HG02870 (cell line): Measurements from ENCODE around the gene HIGD1C.
"Not testable (repeated sequence)": the region's sequence is repeated elsewhere in the genome, so short reads cannot be mapped to it uniquely, and the experiment has no call there.

Experiments
- ATAC-seq: cut with Tn5 transposase; IDR thresholded peaks from one replicate; pipeline ENCODE4 v1.9.1; 2021; ENCODE audit warnings: mild to moderate bottlenecking, moderate library complexity; ENCODE audit not compliant: unreplicated experiment

The HIGD1C gene

GRCh38 chr12:50952510-50952909 lies at the start of gene HIGD1C:
HIGD1C (plus strand) TSS chr12:50952544; CDS start chr12:50953999, 1,455 bp downstream.
- ATAC-seq, result no peak

- ATAC-seq, result not testable (repeated sequence)
These were observed 43.9 kb upstream of the HIGD1C start for GRCh38 chr12:50908479-50908878.

GRCh38 chr12:50912361-50912760 lies 40.0 kb upstream of the HIGD1C start:
- not testable (repeated sequence) for ATAC-seq

- ATAC-seq, result no peak
These were observed 39.1 kb upstream of the HIGD1C start for GRCh38 chr12:50913224-50913623.

GRCh38 chr12:50914872-50915484 lies 37.4 kb upstream of the HIGD1C start:
- no peak for ATAC-seq

- ATAC-seq, result no peak
These were observed 36.1 kb upstream of the HIGD1C start for GRCh38 chr12:50916292-50916691.

- ATAC-seq, result no peak
These were observed 33.6 kb upstream of the HIGD1C start for GRCh38 chr12:50918584-50919316.

GRCh38 chr12:50922820-50923219 lies 29.5 kb upstream of the HIGD1C start:
- ATAC-seq, result no peak

GRCh38 chr12:50923361-50924130 lies 28.8 kb upstream of the HIGD1C start:
- ATAC-seq, result no peak

- no peak for ATAC-seq
These were observed 28.3 kb upstream of the HIGD1C start for GRCh38 chr12:50924131-50924438.

GRCh38 chr12:50924439-50925341 lies 27.7 kb upstream of the HIGD1C start:
- peak; percentile 72 for ATAC-seq

- ATAC-seq, result no peak
These were observed 27.0 kb upstream of the HIGD1C start for GRCh38 chr12:50925342-50925651.

- ATAC-seq, result no peak
These were observed 26.4 kb upstream of the HIGD1C start for GRCh38 chr12:50925920-50926319.

- no peak for ATAC-seq
These were observed 25.9 kb upstream of the HIGD1C start for GRCh38 chr12:50926415-50926814.

GRCh38 chr12:50926932-50927331 lies 25.4 kb upstream of the HIGD1C start:
- not testable (repeated sequence) for ATAC-seq

GRCh38 chr12:50927356-50927755 lies 25.0 kb upstream of the HIGD1C start:
- no peak for ATAC-seq

GRCh38 chr12:50927766-50928224 lies 24.5 kb upstream of the HIGD1C start:
- ATAC-seq, result no peak

- ATAC-seq, result no peak
These were observed 24.0 kb upstream of the HIGD1C start for GRCh38 chr12:50928392-50928791.

GRCh38 chr12:50929831-50930230 lies 22.5 kb upstream of the HIGD1C start:
- ATAC-seq, result no peak

- not testable (repeated sequence) for ATAC-seq
These were observed 21.9 kb upstream of the HIGD1C start for GRCh38 chr12:50930477-50930876.

- ATAC-seq, result no peak
These were observed 19.5 kb upstream of the HIGD1C start for GRCh38 chr12:50932787-50933280.
